Measurements from ENCODE around the gene BLACAT1. TPM values are rescaled to one million over a fixed set of nuclear protein-coding genes. Genes with fewer than 3 reads are reported as not detected.

BLACAT1 gene
- total and polyA plus RNA-seq, 7 donors = not detected

- H3K27me3 ChIP-seq (ENCODE audit: insufficient read depth in 3 of 3, low read length in 2 of 3) = peaks cover 0 to 31% (median 19%) of the 10 kb centered on the region in 3 donors
- WGBS, 3 donors = 67 to 78% (median 70%) methylated on average over 4 of the region's 4 CpGs
- TF ChIP-seq, protein P1, sequence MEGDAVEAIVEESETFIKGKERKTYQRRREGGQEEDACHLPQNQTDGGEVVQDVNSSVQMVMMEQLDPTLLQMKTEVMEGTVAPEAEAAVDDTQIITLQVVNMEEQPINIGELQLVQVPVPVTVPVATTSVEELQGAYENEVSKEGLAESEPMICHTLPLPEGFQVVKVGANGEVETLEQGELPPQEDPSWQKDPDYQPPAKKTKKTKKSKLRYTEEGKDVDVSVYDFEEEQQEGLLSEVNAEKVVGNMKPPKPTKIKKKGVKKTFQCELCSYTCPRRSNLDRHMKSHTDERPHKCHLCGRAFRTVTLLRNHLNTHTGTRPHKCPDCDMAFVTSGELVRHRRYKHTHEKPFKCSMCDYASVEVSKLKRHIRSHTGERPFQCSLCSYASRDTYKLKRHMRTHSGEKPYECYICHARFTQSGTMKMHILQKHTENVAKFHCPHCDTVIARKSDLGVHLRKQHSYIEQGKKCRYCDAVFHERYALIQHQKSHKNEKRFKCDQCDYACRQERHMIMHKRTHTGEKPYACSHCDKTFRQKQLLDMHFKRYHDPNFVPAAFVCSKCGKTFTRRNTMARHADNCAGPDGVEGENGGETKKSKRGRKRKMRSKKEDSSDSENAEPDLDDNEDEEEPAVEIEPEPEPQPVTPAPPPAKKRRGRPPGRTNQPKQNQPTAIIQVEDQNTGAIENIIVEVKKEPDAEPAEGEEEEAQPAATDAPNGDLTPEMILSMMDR (IDR thresholded peaks at IDR 0.05) = no peak
- peaks cover 6% of the 10 kb centered on the region for H3K4me1 ChIP-seq
- intact Hi-C loops (cut with DNase I) = no loop called here
- H3K9me3 ChIP-seq = no peaks in the 10 kb centered on the region
- DNase-seq (no peak), ATAC-seq (no peak)
- no peak overlapping the region for H3K27ac ChIP-seq
- no peak overlapping the region for H3K4me3 ChIP-seq
- no peaks in the 10 kb centered on the region for H3K36me3 ChIP-seq (ENCODE audit: insufficient read depth in 1 of 2, low read depth in 1 of 2)
Observed at GRCh38 chr1:205450448-205450847, 5.4 kb downstream of the BLACAT1 start.

- H3K27me3 ChIP-seq (ENCODE audit: insufficient read depth in 3 of 3, low read length in 2 of 3) = peaks cover 0 to 25% (median 13%) of the 10 kb centered on the region in 3 donors
- intact Hi-C loops (cut with DNase I) = no loop called here
Observed at GRCh38 chr1:205449750-205450443, 5.9 kb downstream of the BLACAT1 start.

GRCh38 chr1:205449254-205449749 is 6.5 kb downstream of the BLACAT1 start:
- TF ChIP-seq, protein P1 (IDR thresholded peaks at IDR 0.05) = no peak
- no peak overlapping the region for H3K4me3 ChIP-seq
- H3K27me3 ChIP-seq (ENCODE audit: insufficient read depth in 3 of 3, low read length in 2 of 3) = peaks cover 0 to 20% (median 9%) of the 10 kb centered on the region in 3 donors
- H3K4me1 ChIP-seq = peaks cover 10% of the 10 kb centered on the region
- 89 to 93% (median 93%) methylated on average over 4 of the region's 4 CpGs for WGBS, 3 donors
- ATAC-seq (no peak), DNase-seq (no peak)
- H3K9me3 ChIP-seq = no peaks in the 10 kb centered on the region
- H3K36me3 ChIP-seq (ENCODE audit: insufficient read depth in 1 of 2, low read depth in 1 of 2) = no peaks in the 10 kb centered on the region
- intact Hi-C loops (cut with DNase I) = no loop called here
- no peak overlapping the region for H3K27ac ChIP-seq

More at GRCh38 chr1:205449750-205450443, 5.9 kb downstream of the BLACAT1 start:
- H3K4me1 ChIP-seq = peaks cover 10% of the 10 kb centered on the region
- no peak for DNase-seq
- WGBS, 3 donors = 55 to 59% (median 59%) methylated on average over 16 to 18 of the region's 18 CpGs
- no peak overlapping the region for H3K27ac ChIP-seq
- no peak for ATAC-seq
- TF ChIP-seq, protein P1 (IDR thresholded peaks at IDR 0.05) = no peak
- H3K36me3 ChIP-seq (ENCODE audit: insufficient read depth in 1 of 2, low read depth in 1 of 2) = no peaks in the 10 kb centered on the region
- H3K9me3 ChIP-seq = no peaks in the 10 kb centered on the region
- no peak overlapping the region for H3K4me3 ChIP-seq

GRCh38 chr1:205448540-205449253 is 7.1 kb downstream of the BLACAT1 start:
- H3K27me3 ChIP-seq (ENCODE audit: insufficient read depth in 3 of 3, low read length in 2 of 3) = peaks cover 0 to 15% (median 4%) of the 10 kb centered on the region in 3 donors
- peaks cover 11% of the 10 kb centered on the region for H3K4me1 ChIP-seq
- DNase-seq = no peak
- intact Hi-C loops (cut with DNase I) = no loop called here
- no peaks in the 10 kb centered on the region for H3K9me3 ChIP-seq
- 86 to 92% (median 91%) methylated on average over 6 of the region's 6 CpGs for WGBS, 3 donors
- H3K4me3 ChIP-seq = no peak overlapping the region
- TF ChIP-seq, protein P1 (IDR thresholded peaks at IDR 0.05) = no peak
- H3K36me3 ChIP-seq (ENCODE audit: insufficient read depth in 1 of 2, low read depth in 1 of 2) = no peaks in the 10 kb centered on the region
- H3K27ac ChIP-seq = no peak overlapping the region
- no peak for ATAC-seq

All from psoas muscle (tissue), 8 donors.